Panc1 (cell line): Measurements from ENCODE around the gene LRRC37B. TPM values are rescaled to one million over a fixed set of nuclear protein-coding genes. Genes with fewer than 3 reads are reported as not detected.
"Not testable (repeated sequence)": the region's sequence is repeated elsewhere in the genome, so short reads cannot be mapped to it uniquely, and the experiment has no call there.

Source experiments
- ATAC-seq: fragments of 200-7000 bp; cut with Tn5 transposase; 2 replicates; pipeline ENCODE4 v1.9.1; 2020; ENCODE audit warnings: mild to moderate bottlenecking, moderate library complexity
- Bru-seq: library from RNA; stranded (reverse); fragments of 400-500 nt; gene quantifications from one replicate; lab custom pipeline; 2021; lab: Mats Ljungman, UMichigan
- BruChase-seq, 2 experiments: library from RNA; stranded (reverse); fragments of 400-500 nt; gene quantifications; one replicate each; lab custom pipeline; 2021; lab: Mats Ljungman, UMichigan
- BruUV-seq: library from RNA; stranded (reverse); fragments of 400-500 nt; replicated peaks from 2 replicates; lab custom pipeline; 2021; lab: Mats Ljungman, UMichigan
- CTCF ChIA-PET: fragments of 300-600 bp; sonication (Branson Sonifier 250); formaldehyde crosslinking; loops from one replicate; lab custom pipeline; 2022; ENCODE audit warnings: antibody characterized with exemption; lab: Charles Lee
- POLR2A ChIA-PET: fragments of 300-600 bp; sonication (Branson Sonifier 250); formaldehyde crosslinking; loops from one replicate; lab custom pipeline; 2022; ENCODE audit warnings: antibody characterized with exemption; lab: Charles Lee
- DNase-seq: peaks from one replicate; pipeline ENCODE4 v3.0.0-alpha.2; 2010; ENCODE audit warnings: low read depth, low spot score
- H3K27ac ChIP-seq: 2 replicates; pipeline ENCODE4 v1.5.1; 2011; ENCODE audit warnings: mild to moderate bottlenecking, low read length, inconsistent platforms
- H3K27me3 ChIP-seq: fragments of 200-500 bp; sonication (Bioruptor generic); 2 replicates; pipeline ENCODE4 v1.6.0; 2014; ENCODE audit warnings: low read length, inconsistent platforms; ENCODE audit not compliant: control insufficient read depth, insufficient read depth
- H3K36me3 ChIP-seq: fragments of 200-500 bp; sonication (Bioruptor generic); 2 replicates; pipeline ENCODE4 v1.5.1; 2014; ENCODE audit warnings: inconsistent platforms, mild to moderate bottlenecking, low read length, moderate library complexity; ENCODE audit not compliant: control insufficient read depth, insufficient read depth
- H3K4me1 ChIP-seq: 2 replicates; pipeline ENCODE4 v1.5.1; 2011; ENCODE audit warnings: inconsistent platforms, mild to moderate bottlenecking, low read length, moderate library complexity; ENCODE audit not compliant: control insufficient read depth, insufficient read depth
- H3K4me3 ChIP-seq, 2 experiments: 2 replicates each; pipeline ENCODE4 v1.5.1; 2011 to 2012; ENCODE audit warnings: low read depth in 2 of 2, low read length in 2 of 2, mild to moderate bottlenecking in 2 of 2, inconsistent platforms in 1 of 2, moderate library complexity in 1 of 2
- H3K9me3 ChIP-seq: fragments of 200-500 bp; sonication (Bioruptor generic); 2 replicates; pipeline ENCODE4 v1.5.1; 2014; ENCODE audit warnings: low read depth, mild to moderate bottlenecking, inconsistent platforms, low read length, moderate library complexity; ENCODE audit not compliant: control insufficient read depth, insufficient read depth
- CTCF ChIP-seq: fragments of 450-650 bp; IDR thresholded peaks from 2 replicates; pipeline ENCODE4 v1.5.1; 2017; ENCODE audit warnings: mild to moderate bottlenecking
- POLR2AphosphoS5 ChIP-seq: IDR thresholded peaks from 2 replicates; pipeline ENCODE4 v1.6.1; 2012; ENCODE audit warnings: mild to moderate bottlenecking, low read depth, low read length, moderate library complexity
- REST ChIP-seq, 2 experiments: IDR thresholded peaks; 2 replicates each; pipeline ENCODE4 v1.6.1; 2011 to 2012; ENCODE audit warnings: low read depth in 2 of 2, control low read depth in 1 of 2, low read length in 1 of 2, mild to moderate bottlenecking in 1 of 2, moderate library complexity in 1 of 2; ENCODE audit not compliant: insufficient read depth in 1 of 2
- SIN3A ChIP-seq: IDR thresholded peaks from 2 replicates; pipeline ENCODE4 v1.6.1; 2012; ENCODE audit warnings: low read depth, mild to moderate bottlenecking, low read length, moderate library complexity, borderline replicate concordance; ENCODE audit not compliant: insufficient read depth
- TCF7L2 ChIP-seq: IDR thresholded peaks from 2 replicates; pipeline ENCODE4 v1.6.1; 2011; ENCODE audit warnings: mild to moderate bottlenecking, low read depth, low read length, inconsistent platforms
- in situ Hi-C: cut with HindIII; loops from 2 replicates; pipeline ENCODE4 v1.10.0; 2016; ENCODE audit warnings: low sequenced_read_pairs, low pct_unique_long_range_greater_than_20kb
- intact Hi-C: fragments of 100-400 bp; cut with micrococcal nuclease; formaldehyde crosslinking; loops from one replicate; pipeline ENCODE4 v1.10.0; 2022; ENCODE audit not compliant: unreplicated experiment
- long read RNA-seq: library from polyadenylated mRNA; unstranded; transcript quantifications from one replicate; pipeline ENCODE4 v2.0.0, GENCODE V29; 2021; ENCODE audit not compliant: unreplicated experiment
- polyA plus RNA-seq: library from polyadenylated mRNA; unstranded; fragments of >200 nt; gene quantifications from one replicate; pipeline ENCODE4 v1.2.1, GENCODE V29; 2012; ENCODE audit warnings: missing spikeins; ENCODE audit not compliant: insufficient read length
- total RNA-seq: library from RNA; stranded (reverse); gene quantifications from one replicate; pipeline ENCODE4 v1.2.1, GENCODE V29; 2021; ENCODE audit not compliant: unreplicated experiment

The LRRC37B gene
- 24.9 TPM for total RNA-seq
- 17.5 TPM for polyA plus RNA-seq
- Bru-seq, nascent RNA: percentile 79 among the genes with signal in this experiment
- percentile 79 among the genes with signal in this experiment for BruChase-seq, experiment 1, labeled RNA remaining after a 2-hour chase
- percentile 72 among the genes with signal in this experiment for BruChase-seq, experiment 2, labeled RNA remaining after a 6-hour chase
- long read RNA-seq, partial matches to known transcripts: 6 of 28 reads
- long read RNA-seq, other reads (novel, unspliced or antisense): 16 of 28 reads

- Histone ChIP-seq H3K27me3 (no peaks in the 10 kb centered on the region), H3K4me1 (peaks cover 5% of the 10 kb centered on the region), H3K4me3 (peak within 1 kb of the TSS; percentile 80 to 90), H3K9me3 (no peaks in the 10 kb centered on the region), H3K36me3 (no peaks in the 10 kb centered on the region), H3K27ac (peak within 1 kb of the TSS; percentile 76)
- ChIA-PET POLR2A (no interaction called here), CTCF (interaction anchor here (0.6 to 1.8 kb wide), 4 partner anchors 119 to 166 kb away, joined by 3 to 16 read pairs (median 5); no protein-coding TSS in a partner anchor)
- in situ Hi-C loops: no loop called here
- intact Hi-C loops: loop anchor here (5.0 kb wide), 1 partner anchor 130 kb away; no protein-coding TSS in a partner anchor
- TF ChIP-seq POLR2AphosphoS5 (peak; percentile 21; the same call in 1 of the 2 replicates), SIN3A (peak; percentile 80; the same call in 1 of the 2 replicates), REST (IDR thresholded peaks at IDR 0.05; ENCODE audit: insufficient read depth in 1 of 2, low read depth in 2 of 2, low read length in 1 of 2) (no peak), TCF7L2 (no peak), CTCF (peak; percentile 98)
- ATAC-seq (peak; percentile 96), DNase-seq (no peak)
- no TSS peak for BruUV-seq
Measured at GRCh38 chr17:32006957-32007462, at the start of gene LRRC37B. Gene LRRC37B (plus strand): TSS chr17:32007383. CDS start chr17:32021393, 14,010 bp downstream.

DNA sequence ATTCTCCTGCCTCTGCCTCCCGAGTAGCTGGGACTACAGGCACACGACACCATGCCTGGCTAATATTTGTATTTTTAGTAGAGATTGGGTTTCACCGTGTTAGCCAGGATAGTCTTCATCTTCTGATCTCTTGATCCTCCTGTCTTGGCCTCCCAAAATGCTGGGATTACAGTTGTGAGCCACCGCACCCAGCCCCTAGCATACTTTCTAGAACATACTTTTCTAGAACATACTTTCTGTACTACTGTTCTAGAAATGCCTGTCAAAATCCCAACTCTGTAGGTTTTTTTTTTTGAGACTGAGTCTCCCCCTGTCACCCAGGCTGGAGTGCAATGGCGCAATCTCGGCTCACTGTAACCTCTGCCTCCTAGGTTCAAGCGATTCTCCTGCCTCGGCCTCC is 43.1 kb upstream of the LRRC37B start:
- H3K9me3 ChIP-seq, H3K4me1 ChIP-seq, DNase-seq, BruUV-seq, H3K27ac ChIP-seq, H3K27me3 ChIP-seq, H3K4me3 ChIP-seq, in situ Hi-C loops, ATAC-seq, intact Hi-C loops, CTCF ChIA-PET, POLR2A ChIA-PET: not testable (repeated sequence)
- peaks cover 10% of the 10 kb centered on the region; the same call in 1 of the 2 replicates for H3K36me3 ChIP-seq

GRCh38 chr17:31967648-31968047 is 39.5 kb upstream of the LRRC37B start:
- BruUV-seq: no TSS peak
- ChIA-PET CTCF (no interaction called here), POLR2A (no interaction called here)
- DNase-seq (no peak), ATAC-seq (peak; percentile 42)
- H3K27ac ChIP-seq: no peak overlapping the region
- intact Hi-C loops: no loop called here
- in situ Hi-C loops: no loop called here
- no peak overlapping the region for H3K4me3 ChIP-seq
- TF ChIP-seq CTCF: no peak
- no peak for TF ChIP-seq TCF7L2
- no peak for TF ChIP-seq REST (IDR thresholded peaks at IDR 0.05; ENCODE audit: insufficient read depth in 1 of 2, low read depth in 2 of 2, low read length in 1 of 2)
- no peak for TF ChIP-seq POLR2AphosphoS5
- no peak for TF ChIP-seq SIN3A
- no peaks in the 10 kb centered on the region for H3K9me3 ChIP-seq
- H3K27me3 ChIP-seq: no peaks in the 10 kb centered on the region
- peaks cover 4% of the 10 kb centered on the region; the same call in 1 of the 2 replicates for H3K36me3 ChIP-seq
- H3K4me1 ChIP-seq: no peaks in the 10 kb centered on the region
